K562 (cell line): ENCODE data around the gene CEP162. TPM values are rescaled to one million over a fixed set of nuclear protein-coding genes. Genes with fewer than 3 reads are reported as not detected.
A peak's percentile ranks its signal among the peaks of the same experiment; 100 is the strongest.

Experiments used
- CHD2 ChIP-seq: IDR thresholded peaks from 2 replicates; pipeline ENCODE4 v1.6.1; 2011; ENCODE audit warnings: low read depth, low read length
- CSDE1 ChIP-seq, 2 experiments: fragments of 450-650 bp; IDR thresholded peaks; 2 replicates each; pipeline ENCODE4 v1.6.1; 2016; ENCODE audit warnings: mild to moderate bottlenecking in 1 of 2
- CTCF ChIP-seq, 3 experiments: IDR thresholded peaks in 2 of 3; conservative IDR thresholded peaks in 1 of 3; 2 replicates each; pipeline ENCODE4 v1.5.1; 2011 to 2012; ENCODE audit warnings: low read length in 3 of 3, mild to moderate bottlenecking in 3 of 3, control low read depth in 2 of 3, improper control_type of control experiment in 1 of 3, inconsistent platforms in 1 of 3, low read depth in 1 of 3, mixed read lengths in 1 of 3, moderate library complexity in 1 of 3; ENCODE audit not compliant: insufficient read depth in 2 of 3
- EP400 ChIP-seq: fragments of 450-650 bp; IDR thresholded peaks from 2 replicates; pipeline ENCODE4 v1.6.1; 2017; ENCODE audit warnings: antibody characterized with exemption, mild to moderate bottlenecking, moderate library complexity
- FOXJ2 ChIP-seq: fragments of 200-800 bp; sonication (Bioruptor generic); IDR thresholded peaks from 2 replicates; pipeline ENCODE4 v1.6.1; 2016; ENCODE audit warnings: missing genetic modification characterization, missing compliant biosample characterization
- KLF13 ChIP-seq: fragments of 450-650 bp; IDR thresholded peaks from 2 replicates; pipeline ENCODE4 v1.6.1; 2016; ENCODE audit warnings: missing genetic modification characterization, low read depth, mild to moderate bottlenecking, missing compliant biosample characterization, moderate library complexity, borderline replicate concordance
- MED1 ChIP-seq: sonication (generic); formaldehyde crosslinking; IDR thresholded peaks from 2 replicates; pipeline ENCODE4 v1.8.1; 2023; ENCODE audit warnings: missing genetic modification reagents, borderline replicate concordance
- MTA2 ChIP-seq: fragments of 450-650 bp; IDR thresholded peaks from 2 replicates; pipeline ENCODE4 v1.6.1; 2016; ENCODE audit warnings: low read depth
- MXI1 ChIP-seq: IDR thresholded peaks from 2 replicates; pipeline ENCODE4 v1.6.1; 2011; ENCODE audit warnings: low read depth, mild to moderate bottlenecking, improper control_type of control experiment, low read length
- NUFIP1 ChIP-seq: fragments of 450-650 bp; IDR thresholded peaks from 2 replicates; pipeline ENCODE4 v1.6.1; 2018; ENCODE audit not compliant: partially characterized antibody
- RAD21 ChIP-seq, 2 experiments: fragments of 250-450 bp in 1 of 2; fragments of 450-650 bp in 1 of 2; sonication (Bioruptor Pico) in 1 of 2; formaldehyde crosslinking in 1 of 2; IDR thresholded peaks in 1 of 2; conservative IDR thresholded peaks in 1 of 2; 2 replicates each; pipeline versions ENCODE4 v1.4.0 to v1.8.0; 2020 to 2022; ENCODE audit warnings: mild to moderate bottlenecking in 2 of 2, moderate library complexity in 1 of 2
- RBM17 ChIP-seq: fragments of 200-400 bp; formaldehyde crosslinking; IDR thresholded peaks from 2 replicates; pipeline ENCODE4 v1.6.1; 2017; ENCODE audit warnings: low read depth, mild to moderate bottlenecking, low read length, borderline replicate concordance
- SAP30 ChIP-seq: fragments of 200-600 bp; sonication (generic); IDR thresholded peaks from 2 replicates; pipeline ENCODE4 v1.6.1; 2012; ENCODE audit warnings: borderline replicate concordance, low read depth, mild to moderate bottlenecking, moderate library complexity, low read length, control low read depth, inconsistent platforms; ENCODE audit not compliant: insufficient read depth, poor library complexity, severe bottlenecking
- USF2 ChIP-seq: sonication (generic); formaldehyde crosslinking; IDR thresholded peaks from 2 replicates; pipeline ENCODE4 v1.5.0; 2020; ENCODE audit warnings: missing genetic modification reagents
- ZNF3 ChIP-seq: fragments of 250-450 bp; sonication (Bioruptor Pico); IDR thresholded peaks from 2 replicates; pipeline ENCODE4 v1.5.0; 2021; ENCODE audit warnings: mild to moderate bottlenecking, moderate library complexity
- ZNF395 ChIP-seq: fragments of 200-800 bp; sonication (Bioruptor generic); IDR thresholded peaks from 2 replicates; pipeline ENCODE4 v1.6.1; 2017; ENCODE audit warnings: missing genetic modification characterization, missing compliant biosample characterization
- polyA plus RNA-seq, 8 experiments: library from polyadenylated mRNA; depleted of rRNA in 4 of 8; stranded (reverse) in 5 of 8; unstranded in 3 of 8; fragments of >200 nt; fragmentation: Nextera tagmentation in 2 of 8; fragmentation: Illumina TruSeq in 1 of 8; extraction: Ambion mirVana in 2 of 8; extraction: Trizol in 1 of 8; gene quantifications; 2 replicates each; pipeline versions ENCODE4 v1.2.1 to v1.2.3, GENCODE V29; 2011 to 2014; ENCODE audit warnings: inconsistent platforms in 1 of 8, missing spikeins in 1 of 8
- total RNA-seq, 7 experiments: library from RNA; depleted of rRNA in 6 of 7; stranded (reverse); fragments of >200 nt in 6 of 7; fragmentation: Illumina TruSeq in 2 of 7; extraction: Trizol in 2 of 7; gene quantifications; 2 replicates each; pipeline versions ENCODE4 v1.2.1 to v1.2.3, GENCODE V29; 2011 to 2021; ENCODE audit warnings: low replicate concordance in 1 of 7
- TF ChIP-seq, protein P1 (sequence below): fragments of 200-400 bp; formaldehyde crosslinking; IDR thresholded peaks from 2 replicates; pipeline ENCODE4 v1.6.1; 2017; ENCODE audit warnings: mild to moderate bottlenecking, low read depth, low read length, moderate library complexity
- TF ChIP-seq, protein P2 (sequence below), 2 experiments: fragments of 450-650 bp; conservative IDR thresholded peaks; 2 replicates each; pipeline ENCODE4 v1.6.1; 2017; ENCODE audit warnings: mild to moderate bottlenecking in 2 of 2, moderate library complexity in 2 of 2

The CEP162 gene
- total and polyA plus RNA-seq, 9 of the 15 experiments (the other 6 are each of a cell fraction or from before 2014, with no cell fraction given): 3.9 to 8.6 (median 6.7) TPM

GRCh38 chr6:84227434-84228197, at the start of gene CEP162 (continued):
- TF ChIP-seq, protein P1, sequence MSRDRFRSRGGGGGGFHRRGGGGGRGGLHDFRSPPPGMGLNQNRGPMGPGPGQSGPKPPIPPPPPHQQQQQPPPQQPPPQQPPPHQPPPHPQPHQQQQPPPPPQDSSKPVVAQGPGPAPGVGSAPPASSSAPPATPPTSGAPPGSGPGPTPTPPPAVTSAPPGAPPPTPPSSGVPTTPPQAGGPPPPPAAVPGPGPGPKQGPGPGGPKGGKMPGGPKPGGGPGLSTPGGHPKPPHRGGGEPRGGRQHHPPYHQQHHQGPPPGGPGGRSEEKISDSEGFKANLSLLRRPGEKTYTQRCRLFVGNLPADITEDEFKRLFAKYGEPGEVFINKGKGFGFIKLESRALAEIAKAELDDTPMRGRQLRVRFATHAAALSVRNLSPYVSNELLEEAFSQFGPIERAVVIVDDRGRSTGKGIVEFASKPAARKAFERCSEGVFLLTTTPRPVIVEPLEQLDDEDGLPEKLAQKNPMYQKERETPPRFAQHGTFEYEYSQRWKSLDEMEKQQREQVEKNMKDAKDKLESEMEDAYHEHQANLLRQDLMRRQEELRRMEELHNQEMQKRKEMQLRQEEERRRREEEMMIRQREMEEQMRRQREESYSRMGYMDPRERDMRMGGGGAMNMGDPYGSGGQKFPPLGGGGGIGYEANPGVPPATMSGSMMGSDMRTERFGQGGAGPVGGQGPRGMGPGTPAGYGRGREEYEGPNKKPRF: no peak
- TF ChIP-seq NUFIP1 (no peak), MXI1 (peak; percentile 87), FOXJ2 (tag) (peak; percentile 88), CTCF (IDR thresholded peaks at IDR 0.05 in 2 of 3, conservative IDR thresholded peaks at IDR 0.05 in 1 of 3; ENCODE audit: insufficient read depth in 2 of 3, low read depth in 1 of 3, low read length in 3 of 3) (peak; percentile 60 to 77 (median 76)), RBM17 (no peak), MTA2 (no peak), MED1 (CRISPR knock-in tag) (no peak), ZNF395 (CRISPR knock-in tag) (peak; percentile 93), KLF13 (tag) (peak; percentile 36; the same call in 1 of the 2 replicates), SAP30 (peak; percentile 97), USF2 (CRISPR knock-in tag) (peak; percentile 100), ZNF3 (CRISPR knock-in tag) (no peak), EP400 (peak; percentile 63), CSDE1 (IDR thresholded peaks at IDR 0.05) (peak in 1 of 2 experiments; percentile 74; a peak in 2 of 4 replicates), CHD2 (0 out of 2 replicates have a peak, but pooled peaks have one; percentile 20), RAD21 (CRISPR knock-in tag; conservative IDR thresholded peaks at IDR 0.05 in 1 of 2, IDR thresholded peaks at IDR 0.05 in 1 of 2) (peak; percentile 61)
- TF ChIP-seq, protein P2, sequence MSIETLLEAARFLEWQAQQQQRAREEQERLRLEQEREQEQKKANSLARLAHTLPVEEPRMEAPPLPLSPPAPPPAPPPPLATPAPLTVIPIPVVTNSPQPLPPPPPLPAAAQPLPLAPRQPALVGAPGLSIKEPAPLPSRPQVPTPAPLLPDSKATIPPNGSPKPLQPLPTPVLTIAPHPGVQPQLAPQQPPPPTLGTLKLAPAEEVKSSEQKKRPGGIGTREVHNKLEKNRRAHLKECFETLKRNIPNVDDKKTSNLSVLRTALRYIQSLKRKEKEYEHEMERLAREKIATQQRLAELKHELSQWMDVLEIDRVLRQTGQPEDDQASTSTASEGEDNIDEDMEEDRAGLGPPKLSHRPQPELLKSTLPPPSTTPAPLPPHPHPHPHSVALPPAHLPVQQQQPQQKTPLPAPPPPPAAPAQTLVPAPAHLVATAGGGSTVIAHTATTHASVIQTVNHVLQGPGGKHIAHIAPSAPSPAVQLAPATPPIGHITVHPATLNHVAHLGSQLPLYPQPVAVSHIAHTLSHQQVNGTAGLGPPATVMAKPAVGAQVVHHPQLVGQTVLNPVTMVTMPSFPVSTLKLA (conservative IDR thresholded peaks at IDR 0.05): peak; percentile 89 to 96
